Panc1 (cell line): Measurements from ENCODE around the gene HES4. TPM values are rescaled to one million over a fixed set of nuclear protein-coding genes. Genes with fewer than 3 reads are reported as not detected.

ENCODE experiments used
- ATAC-seq: fragments of 200-7000 bp; cut with Tn5 transposase; 2 replicates; pipeline ENCODE4 v1.9.1; 2020; ENCODE audit warnings: mild to moderate bottlenecking, moderate library complexity
- BruUV-seq: library from RNA; stranded (reverse); fragments of 400-500 nt; replicated peaks from 2 replicates; lab custom pipeline; 2021; lab: Mats Ljungman, UMichigan
- CTCF ChIA-PET: fragments of 300-600 bp; sonication (Branson Sonifier 250); formaldehyde crosslinking; loops from one replicate; lab custom pipeline; 2022; ENCODE audit warnings: antibody characterized with exemption; lab: Charles Lee
- POLR2A ChIA-PET: fragments of 300-600 bp; sonication (Branson Sonifier 250); formaldehyde crosslinking; loops from one replicate; lab custom pipeline; 2022; ENCODE audit warnings: antibody characterized with exemption; lab: Charles Lee
- DNase-seq: peaks from one replicate; pipeline ENCODE4 v3.0.0-alpha.2; 2010; ENCODE audit warnings: low read depth, low spot score
- H3K27ac ChIP-seq: 2 replicates; pipeline ENCODE4 v1.5.1; 2011; ENCODE audit warnings: mild to moderate bottlenecking, low read length, inconsistent platforms
- H3K27me3 ChIP-seq: fragments of 200-500 bp; sonication (Bioruptor generic); 2 replicates; pipeline ENCODE4 v1.6.0; 2014; ENCODE audit warnings: low read length, inconsistent platforms; ENCODE audit not compliant: control insufficient read depth, insufficient read depth
- H3K36me3 ChIP-seq: fragments of 200-500 bp; sonication (Bioruptor generic); 2 replicates; pipeline ENCODE4 v1.5.1; 2014; ENCODE audit warnings: inconsistent platforms, mild to moderate bottlenecking, low read length, moderate library complexity; ENCODE audit not compliant: control insufficient read depth, insufficient read depth
- H3K4me1 ChIP-seq: 2 replicates; pipeline ENCODE4 v1.5.1; 2011; ENCODE audit warnings: inconsistent platforms, mild to moderate bottlenecking, low read length, moderate library complexity; ENCODE audit not compliant: control insufficient read depth, insufficient read depth
- H3K4me3 ChIP-seq, 2 experiments: 2 replicates each; pipeline ENCODE4 v1.5.1; 2011 to 2012; ENCODE audit warnings: low read depth in 2 of 2, low read length in 2 of 2, mild to moderate bottlenecking in 2 of 2, inconsistent platforms in 1 of 2, moderate library complexity in 1 of 2
- H3K9me3 ChIP-seq: fragments of 200-500 bp; sonication (Bioruptor generic); 2 replicates; pipeline ENCODE4 v1.5.1; 2014; ENCODE audit warnings: low read depth, mild to moderate bottlenecking, inconsistent platforms, low read length, moderate library complexity; ENCODE audit not compliant: control insufficient read depth, insufficient read depth
- POLR2AphosphoS5 ChIP-seq: IDR thresholded peaks from 2 replicates; pipeline ENCODE4 v1.6.1; 2012; ENCODE audit warnings: mild to moderate bottlenecking, low read depth, low read length, moderate library complexity
- SIN3A ChIP-seq: IDR thresholded peaks from 2 replicates; pipeline ENCODE4 v1.6.1; 2012; ENCODE audit warnings: low read depth, mild to moderate bottlenecking, low read length, moderate library complexity, borderline replicate concordance; ENCODE audit not compliant: insufficient read depth
- TCF7L2 ChIP-seq: IDR thresholded peaks from 2 replicates; pipeline ENCODE4 v1.6.1; 2011; ENCODE audit warnings: mild to moderate bottlenecking, low read depth, low read length, inconsistent platforms
- in situ Hi-C: cut with HindIII; loops from 2 replicates; pipeline ENCODE4 v1.10.0; 2016; ENCODE audit warnings: low sequenced_read_pairs, low pct_unique_long_range_greater_than_20kb
- intact Hi-C: fragments of 100-400 bp; cut with micrococcal nuclease; formaldehyde crosslinking; loops from one replicate; pipeline ENCODE4 v1.10.0; 2022; ENCODE audit not compliant: unreplicated experiment
- total RNA-seq: library from RNA; stranded (reverse); gene quantifications from one replicate; pipeline ENCODE4 v1.2.1, GENCODE V29; 2021; ENCODE audit not compliant: unreplicated experiment
- TF ChIP-seq, protein P1 (sequence below), 2 experiments: IDR thresholded peaks; 2 replicates each; pipeline ENCODE4 v1.6.1; 2011 to 2012; ENCODE audit warnings: low read depth in 2 of 2, control low read depth in 1 of 2, low read length in 1 of 2, mild to moderate bottlenecking in 1 of 2, moderate library complexity in 1 of 2; ENCODE audit not compliant: insufficient read depth in 1 of 2
- TF ChIP-seq, protein P2 (sequence below): fragments of 450-650 bp; IDR thresholded peaks from 2 replicates; pipeline ENCODE4 v1.5.1; 2017; ENCODE audit warnings: mild to moderate bottlenecking

HES4 gene
- total RNA-seq, 1 experiment from 2014 or later, result 74.2 TPM

DNA sequence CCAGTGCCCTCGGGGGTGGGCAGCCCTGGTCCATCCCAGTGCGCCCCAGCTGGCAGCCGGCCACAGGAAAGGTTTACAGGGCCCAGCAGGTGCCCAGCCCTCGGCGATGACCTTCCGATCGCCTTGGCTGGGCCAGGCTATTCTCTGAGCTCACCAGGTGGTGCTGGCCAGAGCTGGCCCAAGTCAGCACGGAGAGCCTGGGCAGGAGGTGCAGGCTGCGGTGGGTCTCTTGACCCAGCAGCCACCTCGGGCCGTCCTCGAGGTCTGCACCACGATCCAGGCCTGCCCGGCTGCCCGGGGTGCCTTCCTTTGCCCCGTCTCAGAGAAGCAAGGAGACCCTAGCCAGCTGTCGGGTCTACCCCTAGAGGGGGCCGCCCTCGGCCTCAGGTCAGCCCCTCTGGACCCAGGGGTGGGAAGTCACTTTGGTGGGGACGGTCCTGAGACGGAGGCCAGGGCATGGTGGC is 18.4 kb downstream of the HES4 start (continued):
- TF ChIP-seq, protein P1, sequence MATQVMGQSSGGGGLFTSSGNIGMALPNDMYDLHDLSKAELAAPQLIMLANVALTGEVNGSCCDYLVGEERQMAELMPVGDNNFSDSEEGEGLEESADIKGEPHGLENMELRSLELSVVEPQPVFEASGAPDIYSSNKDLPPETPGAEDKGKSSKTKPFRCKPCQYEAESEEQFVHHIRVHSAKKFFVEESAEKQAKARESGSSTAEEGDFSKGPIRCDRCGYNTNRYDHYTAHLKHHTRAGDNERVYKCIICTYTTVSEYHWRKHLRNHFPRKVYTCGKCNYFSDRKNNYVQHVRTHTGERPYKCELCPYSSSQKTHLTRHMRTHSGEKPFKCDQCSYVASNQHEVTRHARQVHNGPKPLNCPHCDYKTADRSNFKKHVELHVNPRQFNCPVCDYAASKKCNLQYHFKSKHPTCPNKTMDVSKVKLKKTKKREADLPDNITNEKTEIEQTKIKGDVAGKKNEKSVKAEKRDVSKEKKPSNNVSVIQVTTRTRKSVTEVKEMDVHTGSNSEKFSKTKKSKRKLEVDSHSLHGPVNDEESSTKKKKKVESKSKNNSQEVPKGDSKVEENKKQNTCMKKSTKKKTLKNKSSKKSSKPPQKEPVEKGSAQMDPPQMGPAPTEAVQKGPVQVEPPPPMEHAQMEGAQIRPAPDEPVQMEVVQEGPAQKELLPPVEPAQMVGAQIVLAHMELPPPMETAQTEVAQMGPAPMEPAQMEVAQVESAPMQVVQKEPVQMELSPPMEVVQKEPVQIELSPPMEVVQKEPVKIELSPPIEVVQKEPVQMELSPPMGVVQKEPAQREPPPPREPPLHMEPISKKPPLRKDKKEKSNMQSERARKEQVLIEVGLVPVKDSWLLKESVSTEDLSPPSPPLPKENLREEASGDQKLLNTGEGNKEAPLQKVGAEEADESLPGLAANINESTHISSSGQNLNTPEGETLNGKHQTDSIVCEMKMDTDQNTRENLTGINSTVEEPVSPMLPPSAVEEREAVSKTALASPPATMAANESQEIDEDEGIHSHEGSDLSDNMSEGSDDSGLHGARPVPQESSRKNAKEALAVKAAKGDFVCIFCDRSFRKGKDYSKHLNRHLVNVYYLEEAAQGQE (IDR thresholded peaks at IDR 0.05; ENCODE audit: insufficient read depth in 1 of 2, low read depth in 2 of 2, low read length in 1 of 2), result no peak; a peak in 1 of 4 replicates

DNA sequence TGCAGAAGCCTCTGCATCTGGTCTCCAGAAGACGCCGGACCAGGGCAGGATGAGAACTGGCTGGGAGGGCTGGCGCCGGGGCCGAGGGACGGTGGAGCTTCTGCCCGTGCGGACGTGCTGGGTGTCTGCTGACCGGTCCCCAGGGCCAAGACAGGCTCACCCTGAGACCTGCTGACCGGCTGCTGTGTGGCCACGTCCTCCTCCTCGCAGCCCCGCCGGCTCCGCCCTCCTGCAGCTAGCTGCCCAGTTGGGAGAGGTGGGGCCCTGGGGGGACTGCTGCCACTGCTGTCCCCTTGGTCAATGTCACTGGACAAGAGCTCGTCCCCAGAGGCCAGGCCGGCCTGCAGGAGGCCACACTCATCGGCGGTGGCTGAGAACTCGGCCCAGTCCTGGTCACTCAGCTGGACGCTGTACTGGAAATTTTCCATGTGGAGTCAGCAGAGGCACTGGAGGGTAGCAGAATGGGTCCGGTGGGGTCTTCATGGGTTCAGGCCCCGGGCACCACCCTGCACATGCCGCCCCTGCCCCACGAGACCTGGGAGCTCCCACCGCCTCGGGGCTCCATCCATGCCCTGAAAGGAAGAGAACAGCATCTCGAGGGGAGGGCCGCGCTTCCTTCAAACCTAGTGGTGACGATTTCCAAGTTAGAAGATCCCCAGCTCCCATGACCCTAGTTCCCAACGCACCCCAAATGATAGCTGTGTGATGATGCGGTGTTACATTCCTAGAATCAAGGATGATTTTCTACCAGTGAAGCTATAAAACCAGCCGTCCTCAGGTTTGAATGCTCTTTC is 19.1 kb downstream of the HES4 start:
- no peaks in the 10 kb centered on the region for H3K9me3 ChIP-seq
- H3K27me3 ChIP-seq, result no peaks in the 10 kb centered on the region
- H3K36me3 ChIP-seq, result no peaks in the 10 kb centered on the region
- no peak for ATAC-seq
- ChIA-PET CTCF (interaction anchor here (1.2 kb wide), 1 partner anchor 21 kb away, joined by 3 read pairs; no protein-coding TSS in a partner anchor), POLR2A (interaction anchor here (0.5 kb wide), 2 partner anchors 12 to 79 kb away, joined by 5 to 10 read pairs; no protein-coding TSS in a partner anchor)
- DNase-seq, result no peak
- no peak overlapping the region for H3K27ac ChIP-seq
- in situ Hi-C loops (no loop called here), intact Hi-C loops (no loop called here)
- no peak overlapping the region for H3K4me3 ChIP-seq
- TF ChIP-seq, protein P2, sequence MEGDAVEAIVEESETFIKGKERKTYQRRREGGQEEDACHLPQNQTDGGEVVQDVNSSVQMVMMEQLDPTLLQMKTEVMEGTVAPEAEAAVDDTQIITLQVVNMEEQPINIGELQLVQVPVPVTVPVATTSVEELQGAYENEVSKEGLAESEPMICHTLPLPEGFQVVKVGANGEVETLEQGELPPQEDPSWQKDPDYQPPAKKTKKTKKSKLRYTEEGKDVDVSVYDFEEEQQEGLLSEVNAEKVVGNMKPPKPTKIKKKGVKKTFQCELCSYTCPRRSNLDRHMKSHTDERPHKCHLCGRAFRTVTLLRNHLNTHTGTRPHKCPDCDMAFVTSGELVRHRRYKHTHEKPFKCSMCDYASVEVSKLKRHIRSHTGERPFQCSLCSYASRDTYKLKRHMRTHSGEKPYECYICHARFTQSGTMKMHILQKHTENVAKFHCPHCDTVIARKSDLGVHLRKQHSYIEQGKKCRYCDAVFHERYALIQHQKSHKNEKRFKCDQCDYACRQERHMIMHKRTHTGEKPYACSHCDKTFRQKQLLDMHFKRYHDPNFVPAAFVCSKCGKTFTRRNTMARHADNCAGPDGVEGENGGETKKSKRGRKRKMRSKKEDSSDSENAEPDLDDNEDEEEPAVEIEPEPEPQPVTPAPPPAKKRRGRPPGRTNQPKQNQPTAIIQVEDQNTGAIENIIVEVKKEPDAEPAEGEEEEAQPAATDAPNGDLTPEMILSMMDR, result no peak
- TF ChIP-seq, protein P1 (IDR thresholded peaks at IDR 0.05; ENCODE audit: insufficient read depth in 1 of 2, low read depth in 2 of 2, low read length in 1 of 2), result no peak
- no peak for TF ChIP-seq POLR2AphosphoS5
- TF ChIP-seq SIN3A, result no peak
- TF ChIP-seq TCF7L2, result no peak
- no TSS peak for BruUV-seq
- peaks cover under 1% of the 10 kb centered on the region; the same call in 1 of the 2 replicates for H3K4me1 ChIP-seq
